ENCODE measurements around the gene PACS2.
"Not testable (repeated sequence)": the region's sequence is repeated elsewhere in the genome, so short reads cannot be mapped to it uniquely, and the experiment has no call there.

Gene PACS2

GRCh38 chr14:105315941-105316576, 1.5 kb downstream of the PACS2 start:
- no peak for DNase-seq (ENCODE audit: low read depth in 2 of 2)

DNA sequence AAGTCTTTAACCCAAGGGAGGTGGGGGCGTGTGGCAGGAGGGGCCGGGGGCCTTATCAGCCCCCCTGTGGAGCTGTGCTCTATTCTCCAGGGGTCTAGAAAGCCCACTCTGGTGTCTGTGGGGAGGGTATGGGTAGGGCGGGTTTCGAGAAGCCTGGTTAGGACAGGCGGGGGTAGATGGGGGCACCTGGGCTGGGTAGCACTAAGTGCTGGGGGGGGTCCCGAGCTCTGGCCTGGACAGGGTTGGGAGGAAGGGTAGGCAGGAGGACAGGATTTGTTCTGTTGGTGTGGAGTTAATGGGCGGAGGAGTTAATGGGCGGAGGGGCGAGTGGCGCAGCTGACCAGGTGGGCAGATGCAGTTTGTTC, 2.0 kb downstream of the PACS2 start:
- no peak for DNase-seq (ENCODE audit: low read depth in 2 of 2)

- DNase-seq (ENCODE audit: low read depth in 2 of 2) = no peak
Measured at GRCh38 chr14:105316968-105317510, 2.5 kb downstream of the PACS2 start.

DNA sequence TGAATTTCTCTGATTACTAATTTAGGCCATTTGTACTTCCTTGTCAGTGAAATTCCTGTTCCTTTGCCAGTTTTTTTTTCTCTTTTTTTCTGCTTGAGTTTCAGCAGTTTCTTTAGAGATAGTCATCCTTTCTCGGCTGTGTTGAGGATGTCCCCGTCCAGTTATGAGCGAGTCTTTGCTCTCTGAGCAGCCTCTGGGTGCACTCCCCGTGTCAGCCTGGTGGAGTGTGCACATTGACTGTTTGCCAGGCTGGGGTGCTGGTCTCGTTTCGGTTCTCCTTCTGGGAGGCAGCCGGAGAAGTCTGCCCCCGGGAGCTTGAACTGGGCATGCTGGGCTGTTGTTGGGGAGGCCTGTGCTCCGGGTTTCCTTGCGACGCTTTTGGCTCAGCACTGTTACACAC, 3.0 kb downstream of the PACS2 start:
- DNase-seq (ENCODE audit: low read depth in 2 of 2) = no peak

DNA sequence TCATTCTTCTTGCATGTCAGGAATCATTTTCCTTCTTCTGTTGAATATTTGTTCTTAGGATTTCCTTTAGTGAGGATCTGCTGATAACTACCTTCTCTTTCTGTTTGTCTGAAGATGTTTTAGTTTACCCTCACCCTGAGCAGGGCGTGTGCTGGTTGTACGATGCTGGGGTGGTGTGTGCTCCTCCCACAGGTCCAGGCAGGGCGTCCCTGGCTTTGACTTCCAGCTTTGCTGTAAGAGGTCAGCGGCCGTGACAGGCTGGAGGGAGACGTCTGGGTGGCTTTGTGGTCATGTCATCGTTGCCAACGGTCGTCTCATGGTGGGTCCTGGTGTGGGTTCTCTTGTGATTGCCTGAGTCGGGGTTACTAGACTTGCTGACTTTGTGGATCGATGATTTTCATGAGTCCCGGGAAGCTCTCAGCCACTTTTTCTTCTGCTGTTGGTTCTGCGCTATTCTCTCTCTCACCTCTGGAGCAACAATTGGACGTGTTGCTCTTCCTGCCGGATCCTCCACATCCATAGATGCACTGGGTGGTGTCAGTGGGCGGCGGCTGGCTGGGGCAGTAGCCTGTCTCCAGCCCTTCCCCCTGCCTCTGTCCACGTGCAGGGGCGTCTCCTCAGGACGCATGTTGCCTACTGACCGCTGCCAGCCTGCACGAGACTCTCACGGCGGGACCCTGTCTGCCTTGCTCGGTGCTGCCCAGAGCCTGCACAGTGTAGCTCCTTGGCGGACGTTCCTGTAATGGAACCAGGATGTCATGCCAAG, 8.4 kb downstream of the PACS2 start:
- DNase-seq (ENCODE audit: low read depth in 2 of 2) = no peak

DNA sequence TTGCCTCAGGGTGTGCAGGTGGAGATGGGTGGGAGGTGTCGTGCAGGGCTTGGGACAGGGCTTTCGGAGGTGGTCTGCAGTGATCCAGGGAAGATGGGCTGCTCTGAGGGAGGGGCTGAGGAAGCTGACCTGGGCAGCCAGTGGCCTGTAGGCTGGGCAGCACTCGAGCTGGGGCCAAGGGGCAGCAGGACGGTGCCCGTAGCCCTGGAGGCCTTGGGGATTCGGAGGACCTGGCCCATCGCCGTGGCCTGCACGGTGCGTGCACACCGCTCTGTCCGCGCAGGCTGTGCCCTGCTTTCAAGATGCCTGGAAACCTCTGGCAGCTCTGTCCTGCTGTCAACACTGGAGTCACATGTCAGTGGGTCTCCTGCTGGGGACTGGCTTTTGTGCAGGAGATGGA, 9.1 kb downstream of the PACS2 start:
- no peak for DNase-seq (ENCODE audit: low read depth in 2 of 2)

GRCh38 chr14:105324080-105324778, 9.7 kb downstream of the PACS2 start:
- no peak for DNase-seq (ENCODE audit: low read depth in 2 of 2)

DNA sequence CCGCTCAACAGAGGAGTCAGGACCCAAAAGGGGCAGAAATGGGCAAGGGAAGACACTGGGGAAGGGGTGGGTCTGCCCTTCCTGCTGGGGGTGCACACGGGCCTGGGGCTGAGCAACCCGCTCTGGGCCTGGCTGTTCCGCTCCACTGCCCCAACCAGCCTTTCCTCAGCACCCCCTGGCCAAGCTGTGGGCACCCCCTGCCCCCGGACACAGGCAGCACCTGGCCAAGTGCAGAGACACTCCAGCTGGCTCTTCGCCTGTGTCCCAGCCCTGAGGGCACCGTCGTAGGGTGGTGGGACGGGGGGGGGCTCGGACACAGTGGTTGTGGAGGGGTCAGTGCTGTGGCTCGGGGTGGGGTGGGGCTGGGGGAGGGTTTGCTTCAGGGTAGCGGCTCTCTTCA, 10.3 kb downstream of the PACS2 start:
- no peak for DNase-seq (ENCODE audit: low read depth in 2 of 2)

DNA sequence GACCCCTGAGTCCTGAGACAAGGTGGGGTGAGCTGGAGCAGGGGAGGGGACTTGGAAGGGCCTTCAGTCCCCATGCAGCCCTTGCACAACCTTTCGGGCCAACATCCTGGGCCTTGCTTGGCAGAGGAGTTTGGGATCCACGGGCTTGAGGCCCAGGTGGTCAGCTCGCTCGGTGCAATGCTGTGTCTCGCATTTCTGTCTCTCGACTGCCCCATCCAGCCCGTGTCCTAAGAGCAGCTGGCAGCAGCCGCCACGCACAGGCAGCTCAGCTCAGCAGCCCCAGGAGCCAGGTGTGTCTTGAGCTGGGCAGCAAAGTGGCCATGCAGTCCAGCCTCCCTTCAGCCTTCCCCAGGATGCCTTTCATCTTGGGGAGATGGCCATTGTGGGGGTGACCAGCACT, 10.8 kb downstream of the PACS2 start:
- DNase-seq (ENCODE audit: low read depth in 2 of 2) = no peak

DNA sequence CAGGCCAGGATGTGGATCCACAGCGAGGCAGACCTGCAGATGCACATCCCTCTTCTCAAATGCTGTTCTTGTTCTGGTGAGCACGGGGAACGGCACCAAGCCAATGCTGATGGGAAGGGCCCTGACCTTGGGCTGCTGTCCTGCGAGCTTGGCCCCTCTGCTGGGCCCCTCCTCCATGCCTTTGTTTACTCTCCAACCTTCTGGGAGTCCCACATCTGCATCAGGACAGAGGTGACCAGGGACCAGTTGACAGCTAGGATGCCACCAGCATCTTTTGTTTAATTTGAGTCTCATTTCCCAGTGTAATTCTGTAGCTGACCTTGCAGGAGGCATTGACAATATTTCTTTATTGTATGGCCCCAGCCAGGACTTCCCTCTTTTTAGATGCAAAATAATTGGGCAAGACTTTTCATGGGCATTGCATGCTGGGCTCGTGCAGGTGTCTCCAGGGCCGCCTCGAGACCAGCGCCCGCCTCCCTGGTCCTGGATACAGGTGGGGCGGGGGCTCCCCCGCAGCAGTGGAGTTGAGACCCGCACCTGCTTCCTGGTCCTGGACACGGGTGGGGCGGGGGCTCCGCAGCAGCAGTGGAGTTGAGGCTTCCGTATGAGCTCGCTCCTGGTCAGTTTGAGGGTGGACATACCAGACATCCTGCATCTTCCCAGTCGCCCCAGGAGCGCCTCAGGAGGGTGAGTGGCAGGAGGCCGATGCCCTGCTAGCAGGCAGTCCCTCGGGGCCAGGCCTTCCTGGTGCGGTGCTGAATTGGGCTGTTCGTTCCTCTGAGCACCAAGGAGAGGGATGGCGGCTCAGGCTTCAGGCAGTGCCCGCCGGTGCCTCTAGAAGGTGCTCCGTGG, 11.4 kb downstream of the PACS2 start:
- no peak for DNase-seq (ENCODE audit: low read depth in 2 of 2)

- DNase-seq (ENCODE audit: low read depth in 2 of 2) = no peak
Measured at GRCh38 chr14:105326568-105326867, 12.0 kb downstream of the PACS2 start.

DNA sequence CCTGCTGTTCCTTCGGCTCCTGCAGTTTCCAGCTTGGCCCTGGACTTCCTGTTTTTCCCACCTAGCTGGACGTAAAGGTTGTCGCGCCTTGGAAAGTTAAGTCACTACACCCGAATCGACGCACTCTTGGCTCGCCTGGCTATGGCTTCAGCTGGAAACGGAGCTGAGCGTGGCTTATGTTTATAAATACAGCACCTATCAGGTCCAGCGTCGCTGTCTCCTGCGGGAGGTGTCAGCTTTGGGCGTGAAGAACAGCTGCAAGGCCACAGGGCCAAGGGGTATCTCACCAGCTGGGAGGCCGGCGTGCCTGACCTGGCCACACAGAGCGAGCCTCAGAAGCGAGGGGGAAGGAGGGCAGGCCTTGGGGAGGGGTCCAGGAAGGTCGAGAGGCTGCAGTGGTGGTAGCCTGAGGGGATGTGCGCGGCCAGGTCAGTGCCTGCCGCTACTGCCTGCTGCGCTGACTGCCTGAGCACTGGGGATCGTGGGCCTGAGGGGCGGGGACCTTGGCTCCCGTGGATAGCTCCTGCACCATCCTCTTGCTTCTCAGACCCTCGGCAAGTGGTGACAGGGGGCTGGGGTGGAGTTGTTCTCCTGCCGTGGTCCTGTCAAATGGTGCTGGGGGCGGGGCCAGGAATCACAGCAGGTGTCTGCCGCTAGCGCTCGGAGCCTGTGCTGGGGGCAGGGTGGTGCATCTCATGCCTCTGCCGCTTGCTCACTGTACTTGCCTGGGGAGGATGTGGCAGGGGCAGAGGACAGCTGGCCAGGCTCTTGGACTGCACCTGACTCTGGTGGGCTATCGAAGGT, 12.5 kb downstream of the PACS2 start:
- no peak for DNase-seq (ENCODE audit: low read depth in 2 of 2)

- not testable (repeated sequence) for DNase-seq (ENCODE audit: low read depth in 2 of 2)
Measured at GRCh38 chr14:105327695-105328045, 13.1 kb downstream of the PACS2 start.

GRCh38 chr14:105328070-105328677, 13.6 kb downstream of the PACS2 start:
- DNase-seq (ENCODE audit: low read depth in 2 of 2) = no peak

- no peak for DNase-seq (ENCODE audit: low read depth in 2 of 2)
Measured at GRCh38 chr14:105328678-105329390, 14.3 kb downstream of the PACS2 start.

DNA sequence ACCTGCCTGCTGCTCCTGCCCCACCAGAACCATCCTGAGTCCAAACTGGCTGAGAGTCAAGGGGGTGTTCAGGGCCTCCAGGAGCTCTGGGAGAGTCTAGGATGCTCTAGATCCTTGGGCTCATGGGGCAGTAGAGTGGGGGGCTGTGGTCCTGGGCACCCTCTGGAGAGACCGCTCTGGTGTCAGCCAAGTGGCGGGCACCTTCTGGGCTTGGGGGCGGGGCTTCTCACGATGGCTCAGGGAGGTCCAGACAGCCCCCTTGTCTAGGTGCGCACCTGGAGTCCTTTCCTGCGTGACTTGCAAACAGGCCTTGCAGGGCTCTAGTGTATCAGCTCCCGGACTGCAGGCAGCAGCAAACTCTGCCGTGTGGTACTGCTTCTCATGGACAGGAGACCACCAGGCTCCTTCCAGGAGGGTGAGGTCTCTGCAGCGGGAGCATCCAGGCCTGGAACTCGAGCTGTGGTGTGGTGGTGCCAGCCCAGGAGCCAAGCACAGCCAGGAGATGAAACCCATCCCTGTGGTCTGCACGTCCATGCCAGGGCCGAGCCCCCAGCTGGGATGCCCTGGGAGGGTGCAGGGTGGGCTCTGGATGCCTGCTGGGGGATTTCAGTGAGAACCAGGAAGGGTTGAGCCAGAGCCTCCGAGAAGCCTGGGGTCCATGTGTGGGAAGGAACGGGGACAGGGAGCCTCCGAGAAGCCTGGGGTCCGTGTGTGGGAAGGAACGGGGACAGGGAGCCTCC, 15.0 kb downstream of the PACS2 start:
- DNase-seq (ENCODE audit: low read depth in 2 of 2) = no peak

DNA sequence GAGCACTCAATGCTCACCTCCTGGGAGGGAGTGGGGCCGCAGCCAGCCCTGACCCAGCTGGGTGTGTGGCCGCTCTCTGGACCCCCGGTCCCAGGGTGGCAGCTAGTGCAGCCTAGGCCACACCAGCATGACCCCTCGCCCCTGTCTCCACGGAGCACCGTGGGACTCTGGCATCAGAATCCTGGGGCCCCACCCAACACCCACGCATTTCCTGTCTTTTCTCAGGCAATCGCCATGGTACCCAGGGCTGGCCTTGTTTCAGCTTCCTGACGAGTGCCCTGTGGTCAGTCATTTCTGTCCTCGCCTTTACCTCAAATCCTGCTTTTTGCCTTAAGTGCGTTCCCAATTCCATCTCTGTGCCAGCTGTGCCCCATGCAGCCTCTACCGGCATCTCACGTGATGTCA, 15.9 kb downstream of the PACS2 start:
- DNase-seq (ENCODE audit: low read depth in 2 of 2) = no peak

DNA sequence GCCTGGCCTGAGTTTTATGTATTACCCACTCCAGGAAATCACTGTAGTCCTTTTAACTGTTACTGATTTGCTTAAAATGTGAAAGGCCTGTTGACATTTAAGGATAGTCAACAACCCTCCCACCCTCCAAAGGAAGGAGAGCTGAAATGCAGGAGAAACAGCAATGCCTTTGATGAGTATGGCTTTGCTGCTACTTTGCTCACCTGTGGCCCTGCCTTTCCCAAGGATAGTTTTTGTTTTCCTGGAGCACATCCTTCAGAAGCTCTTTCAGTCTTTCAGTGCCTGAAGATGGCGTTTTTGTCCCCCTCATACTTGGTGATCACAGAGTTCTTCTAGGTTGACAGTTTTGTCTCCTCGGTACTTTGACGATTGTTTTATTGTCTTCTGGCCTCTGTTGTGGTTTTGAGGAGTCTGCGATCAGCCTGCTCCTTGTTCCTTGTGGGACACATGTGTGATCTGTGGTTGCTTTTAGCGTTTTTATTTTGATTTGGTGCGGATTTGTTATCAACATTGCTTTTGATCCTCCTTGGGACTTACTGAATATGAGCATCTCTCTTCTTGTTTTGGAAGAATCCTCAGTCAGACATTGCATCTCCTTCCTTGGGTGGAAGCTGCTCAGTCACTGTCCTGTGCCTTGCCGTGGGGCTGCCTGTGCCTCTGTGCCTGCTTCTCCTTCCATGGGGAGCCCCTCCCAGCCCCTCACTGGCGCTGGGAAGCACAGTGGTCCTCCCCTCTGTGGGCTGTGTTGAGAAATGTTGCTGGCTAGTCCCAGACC, 17.2 kb downstream of the PACS2 start:
- no peak for DNase-seq (ENCODE audit: low read depth in 2 of 2)

All from activated CD4-positive, alpha-beta T cell treated with anti-CD3 and anti-CD28 coated beads for 24 hours (primary cell).